KMS-11 (cell line): Measurements from ENCODE around the gene PNMA8A.

ENCODE experiments used
- H2AFZ ChIP-seq: fragments of 200-600 bp; sonication (generic); 2 replicates; pipeline ENCODE4 v1.6.1; 2016; ENCODE audit warnings: antibody characterized with exemption, mixed run types, low read depth
- H3K27ac ChIP-seq: fragments of 200-600 bp; sonication (generic); 2 replicates; pipeline ENCODE4 v1.6.1; 2016; ENCODE audit warnings: mild to moderate bottlenecking, mixed run types
- H3K27me3 ChIP-seq: fragments of 200-600 bp; sonication (generic); 2 replicates; pipeline ENCODE4 v1.6.1; 2017; ENCODE audit warnings: mild to moderate bottlenecking, low read depth, mixed run types, moderate library complexity; ENCODE audit not compliant: insufficient read depth
- H3K36me3 ChIP-seq: fragments of 200-600 bp; sonication (generic); 2 replicates; pipeline ENCODE4 v1.6.1; 2017; ENCODE audit warnings: mild to moderate bottlenecking, mixed run types; ENCODE audit not compliant: insufficient read depth
- H3K4me1 ChIP-seq: fragments of 200-600 bp; sonication (generic); 2 replicates; pipeline ENCODE4 v1.6.1; 2016; ENCODE audit warnings: mild to moderate bottlenecking, low read depth, mixed run types; ENCODE audit not compliant: poor library complexity, severe bottlenecking
- H3K4me2 ChIP-seq: fragments of 200-600 bp; sonication (generic); 2 replicates; pipeline ENCODE4 v1.7.0; 2016; ENCODE audit warnings: mild to moderate bottlenecking, mixed run types
- H3K4me3 ChIP-seq: fragments of 200-600 bp; sonication (generic); IDR thresholded peaks from 2 replicates; pipeline ENCODE4 v1.6.1; 2017; ENCODE audit warnings: low read depth, low read length, mixed read lengths; ENCODE audit not compliant: insufficient read depth
- H3K79me2 ChIP-seq: fragments of 200-600 bp; sonication (generic); 2 replicates; pipeline ENCODE4 v1.6.1; 2016; ENCODE audit warnings: low read depth, mixed run types; ENCODE audit not compliant: insufficient read depth
- H3K9ac ChIP-seq: fragments of 200-600 bp; sonication (generic); 2 replicates; pipeline ENCODE4 v1.6.1; 2016; ENCODE audit warnings: mild to moderate bottlenecking, mixed run types
- H4K20me1 ChIP-seq: fragments of 200-600 bp; sonication (generic); 2 replicates; pipeline ENCODE4 v1.6.1; 2016; ENCODE audit warnings: mild to moderate bottlenecking, mixed run types; ENCODE audit not compliant: insufficient read depth
- CTCF ChIP-seq: fragments of 200-600 bp; sonication (generic); conservative IDR thresholded peaks from 2 replicates; pipeline ENCODE4 v1.6.1; 2017; ENCODE audit warnings: low read depth, mild to moderate bottlenecking, antibody characterized with exemption, low read length, moderate library complexity, mixed read lengths

Gene PNMA8A

GRCh38 chr19:46426035-46426505 is 45.3 kb downstream of the PNMA8A start:
- no peak overlapping the region for H3K27ac ChIP-seq
- TF ChIP-seq CTCF, result no peak
- H3K9ac ChIP-seq, result no peak overlapping the region
- H3K36me3 ChIP-seq, result no peaks in the 10 kb centered on the region
- no peaks in the 10 kb centered on the region for H4K20me1 ChIP-seq
- no peaks in the 10 kb centered on the region for H3K79me2 ChIP-seq
- no peak overlapping the region for H3K4me3 ChIP-seq
- H3K4me2 ChIP-seq, result no peak overlapping the region
- peaks cover 77% of the 10 kb centered on the region for H3K27me3 ChIP-seq
- no peaks in the 10 kb centered on the region for H3K4me1 ChIP-seq
- H2AFZ ChIP-seq, result no peak overlapping the region

- Histone ChIP-seq H3K27me3 (peaks cover 74% of the 10 kb centered on the region), H4K20me1 (no peaks in the 10 kb centered on the region)
Observed at GRCh38 chr19:46423188-46423587, 48.2 kb downstream of the PNMA8A start.

GRCh38 chr19:46422344-46422743 is 49.0 kb downstream of the PNMA8A start:
- TF ChIP-seq CTCF, result no peak
- H3K36me3 ChIP-seq, result no peaks in the 10 kb centered on the region
- H3K27ac ChIP-seq, result no peak overlapping the region
- no peaks in the 10 kb centered on the region for H3K4me1 ChIP-seq
- H3K27me3 ChIP-seq, result peaks cover 74% of the 10 kb centered on the region
- no peak overlapping the region for H3K9ac ChIP-seq
- no peaks in the 10 kb centered on the region for H4K20me1 ChIP-seq
- no peak overlapping the region for H3K4me2 ChIP-seq
- no peak overlapping the region for H2AFZ ChIP-seq
- H3K79me2 ChIP-seq, result no peaks in the 10 kb centered on the region
- H3K4me3 ChIP-seq, result no peak overlapping the region

More at GRCh38 chr19:46423188-46423587, 48.2 kb downstream of the PNMA8A start:
- Histone ChIP-seq H3K9ac (no peak overlapping the region), H3K4me1 (no peaks in the 10 kb centered on the region), H3K36me3 (no peaks in the 10 kb centered on the region), H2AFZ (no peak overlapping the region), H3K79me2 (no peaks in the 10 kb centered on the region), H3K4me3 (no peak overlapping the region), H3K27ac (no peak overlapping the region), H3K4me2 (no peak overlapping the region)
- no peak for TF ChIP-seq CTCF

- H3K4me2 ChIP-seq, result no peak overlapping the region
- no peak for TF ChIP-seq CTCF
- H3K79me2 ChIP-seq, result no peaks in the 10 kb centered on the region
- H4K20me1 ChIP-seq, result no peaks in the 10 kb centered on the region
- H3K4me3 ChIP-seq, result no peak overlapping the region
- no peak overlapping the region for H3K9ac ChIP-seq
- no peaks in the 10 kb centered on the region for H3K36me3 ChIP-seq
- no peak overlapping the region for H2AFZ ChIP-seq
- no peaks in the 10 kb centered on the region for H3K4me1 ChIP-seq
- peaks cover 57% of the 10 kb centered on the region; the same call in 1 of the 2 replicates for H3K27me3 ChIP-seq
- H3K27ac ChIP-seq, result no peak overlapping the region
Observed at GRCh38 chr19:46420056-46420455, 51.3 kb downstream of the PNMA8A start.
